ENCODE results near the gene DLG2. TPM values are rescaled to one million over a fixed set of nuclear protein-coding genes. Genes with fewer than 3 reads are reported as not detected.
"Not testable (repeated sequence)": the region's sequence is repeated elsewhere in the genome, so short reads cannot be mapped to it uniquely, and the experiment has no call there.

Gene DLG2
- 7.2 TPM for total RNA-seq
- long read RNA-seq, partial matches to known transcripts: 0 of 5 reads
- long read RNA-seq, other reads (novel, unspliced or antisense): 5 of 5 reads

DNA sequence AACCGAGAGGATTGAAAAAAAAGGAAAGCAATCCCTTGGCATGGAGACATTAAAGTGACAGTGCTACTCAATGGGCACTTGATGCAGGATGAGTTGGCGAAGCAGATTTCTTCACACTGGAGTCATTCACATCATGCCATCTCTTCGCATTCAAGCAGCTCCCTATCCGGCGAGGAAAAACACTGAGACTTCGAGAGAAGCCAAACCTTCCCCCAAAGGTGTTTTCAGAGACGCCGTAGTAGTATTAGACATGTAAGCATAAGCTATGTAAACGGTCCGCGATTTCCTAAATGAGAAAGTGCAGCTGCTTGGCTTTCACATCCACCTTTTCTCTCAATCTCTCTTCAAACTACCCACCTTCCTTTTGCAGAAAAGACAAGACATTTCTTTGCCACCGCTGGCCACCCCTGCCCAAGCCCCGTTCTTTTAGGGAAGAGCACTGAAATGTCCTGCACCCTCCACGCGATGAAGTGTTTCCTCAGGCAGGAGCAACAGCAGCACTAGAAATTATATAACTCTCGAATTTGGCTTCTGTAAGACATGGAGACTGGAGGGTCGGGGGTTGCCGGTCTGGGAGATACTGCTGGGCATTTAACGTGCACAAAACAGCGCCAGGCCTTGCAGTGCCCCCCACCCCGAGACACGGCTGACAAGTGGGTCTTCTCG, at the start of gene DLG2:
DLG2 (minus strand) TSS at position 13 of the 666 bp plus-strand sequence.
- Histone ChIP-seq H3K9me3 (no peaks in the 10 kb centered on the region), H3K27me3 (ENCODE audit: low read depth) (no peaks in the 10 kb centered on the region), H3K27ac (peak within 1 kb of the TSS; percentile 89), H3K36me3 (peaks cover 17% of the 10 kb centered on the region), H3K4me3 (peak within 1 kb of the TSS; percentile 78), H3K4me1 (peaks cover 34% of the 10 kb centered on the region)
- intact Hi-C loops (cut with DNase I): no loop called here
- TF ChIP-seq, protein P1, sequence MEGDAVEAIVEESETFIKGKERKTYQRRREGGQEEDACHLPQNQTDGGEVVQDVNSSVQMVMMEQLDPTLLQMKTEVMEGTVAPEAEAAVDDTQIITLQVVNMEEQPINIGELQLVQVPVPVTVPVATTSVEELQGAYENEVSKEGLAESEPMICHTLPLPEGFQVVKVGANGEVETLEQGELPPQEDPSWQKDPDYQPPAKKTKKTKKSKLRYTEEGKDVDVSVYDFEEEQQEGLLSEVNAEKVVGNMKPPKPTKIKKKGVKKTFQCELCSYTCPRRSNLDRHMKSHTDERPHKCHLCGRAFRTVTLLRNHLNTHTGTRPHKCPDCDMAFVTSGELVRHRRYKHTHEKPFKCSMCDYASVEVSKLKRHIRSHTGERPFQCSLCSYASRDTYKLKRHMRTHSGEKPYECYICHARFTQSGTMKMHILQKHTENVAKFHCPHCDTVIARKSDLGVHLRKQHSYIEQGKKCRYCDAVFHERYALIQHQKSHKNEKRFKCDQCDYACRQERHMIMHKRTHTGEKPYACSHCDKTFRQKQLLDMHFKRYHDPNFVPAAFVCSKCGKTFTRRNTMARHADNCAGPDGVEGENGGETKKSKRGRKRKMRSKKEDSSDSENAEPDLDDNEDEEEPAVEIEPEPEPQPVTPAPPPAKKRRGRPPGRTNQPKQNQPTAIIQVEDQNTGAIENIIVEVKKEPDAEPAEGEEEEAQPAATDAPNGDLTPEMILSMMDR (IDR thresholded peaks at IDR 0.05): no peak
- ATAC-seq (peak; percentile 35 to 51), DNase-seq (no peak)

- Histone ChIP-seq H3K27ac (no peak overlapping the region), H3K27me3 (ENCODE audit: low read depth) (no peaks in the 10 kb centered on the region), H3K4me3 (no peak overlapping the region), H3K4me1 (no peaks in the 10 kb centered on the region), H3K36me3 (no peaks in the 10 kb centered on the region), H3K9me3 (no peaks in the 10 kb centered on the region)
- TF ChIP-seq, protein P1 (IDR thresholded peaks at IDR 0.05): no peak
- no peak for ATAC-seq
- no peak for DNase-seq
- intact Hi-C loops (cut with DNase I): no loop called here
Measured at GRCh38 chr11:85673393-85673792, 46.2 kb upstream of the DLG2 start.

DNA sequence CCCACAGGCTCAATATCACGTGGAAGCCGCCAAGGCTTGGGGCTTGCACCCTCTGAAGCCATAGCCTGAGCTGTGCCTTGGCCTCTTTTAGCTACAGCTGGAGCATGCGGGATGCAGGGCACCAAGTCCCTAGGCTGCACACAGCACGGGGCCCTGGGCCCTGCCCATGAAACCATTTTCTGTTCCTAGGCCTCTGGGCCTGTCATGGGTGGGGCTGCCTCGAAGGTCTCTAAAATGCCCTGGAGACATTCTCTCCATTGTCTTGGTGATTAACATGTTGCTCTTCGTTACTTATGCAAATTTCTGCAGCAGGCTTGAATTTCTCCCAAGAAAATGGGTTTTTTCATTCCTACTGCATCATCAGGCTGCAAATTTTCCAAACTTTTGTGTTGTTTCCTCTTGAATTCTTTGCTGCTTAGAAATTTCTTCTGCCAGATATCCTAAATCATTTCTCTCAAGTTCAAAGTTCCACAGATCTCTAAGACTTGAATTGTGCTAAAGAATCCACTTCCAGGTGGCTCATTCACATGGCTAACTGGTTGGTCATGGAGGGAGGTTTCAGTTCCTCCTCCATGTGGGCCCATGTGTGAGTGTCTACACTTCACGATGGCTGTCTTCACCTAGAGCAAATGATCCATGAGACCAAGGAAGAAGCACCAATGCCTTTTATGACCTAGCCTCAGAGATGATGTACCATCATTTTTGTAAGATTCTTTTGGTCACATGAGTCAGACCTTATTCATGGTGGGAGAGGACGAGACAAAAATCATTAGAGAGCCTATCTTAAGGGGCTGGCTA, 45.2 kb upstream of the DLG2 start:
- intact Hi-C loops (cut with DNase I): no loop called here
- H3K27me3 ChIP-seq (ENCODE audit: low read depth): no peaks in the 10 kb centered on the region
- ATAC-seq: no peak
- H3K27ac ChIP-seq: no peak overlapping the region
- TF ChIP-seq, protein P1 (IDR thresholded peaks at IDR 0.05): no peak
- no peaks in the 10 kb centered on the region for H3K4me1 ChIP-seq
- H3K36me3 ChIP-seq: no peaks in the 10 kb centered on the region
- no peak overlapping the region for H3K4me3 ChIP-seq
- no peaks in the 10 kb centered on the region for H3K9me3 ChIP-seq
- DNase-seq: peak; percentile 26

GRCh38 chr11:85670949-85671663, 44.0 kb upstream of the DLG2 start:
- H3K9me3 ChIP-seq; DNase-seq; H3K27ac ChIP-seq; H3K36me3 ChIP-seq; intact Hi-C loops (cut with DNase I); H3K4me3 ChIP-seq; H3K4me1 ChIP-seq; H3K27me3 ChIP-seq (ENCODE audit: low read depth); ATAC-seq: not testable (repeated sequence)

DNA sequence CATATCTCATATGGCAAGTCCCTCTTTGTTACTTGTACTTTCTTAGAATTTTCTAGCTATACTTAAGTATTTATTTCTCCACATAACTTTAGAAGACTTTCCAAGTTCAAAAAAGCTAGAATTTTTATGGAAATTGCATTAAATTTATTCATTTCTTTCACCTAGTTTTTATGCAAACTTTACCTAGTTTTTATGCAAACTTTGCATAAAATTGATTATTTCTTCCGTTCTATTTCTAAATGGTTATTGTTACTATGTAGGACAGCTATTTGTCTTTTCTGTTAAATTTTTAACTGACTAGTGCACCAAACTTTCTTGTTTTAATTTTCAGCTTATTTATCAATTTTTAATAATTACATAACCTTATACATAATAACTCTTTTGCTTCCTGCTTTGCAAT, 41.0 kb upstream of the DLG2 start:
- ATAC-seq (no peak), DNase-seq (no peak)
- Histone ChIP-seq H3K27me3 (ENCODE audit: low read depth) (no peaks in the 10 kb centered on the region), H3K9me3 (no peaks in the 10 kb centered on the region), H3K27ac (no peak overlapping the region), H3K4me1 (peaks cover 6% of the 10 kb centered on the region), H3K36me3 (no peaks in the 10 kb centered on the region), H3K4me3 (no peak overlapping the region)
- TF ChIP-seq, protein P1 (IDR thresholded peaks at IDR 0.05): no peak
- intact Hi-C loops (cut with DNase I): no loop called here
